ENCODE data around the gene PCSK5.

DNA sequence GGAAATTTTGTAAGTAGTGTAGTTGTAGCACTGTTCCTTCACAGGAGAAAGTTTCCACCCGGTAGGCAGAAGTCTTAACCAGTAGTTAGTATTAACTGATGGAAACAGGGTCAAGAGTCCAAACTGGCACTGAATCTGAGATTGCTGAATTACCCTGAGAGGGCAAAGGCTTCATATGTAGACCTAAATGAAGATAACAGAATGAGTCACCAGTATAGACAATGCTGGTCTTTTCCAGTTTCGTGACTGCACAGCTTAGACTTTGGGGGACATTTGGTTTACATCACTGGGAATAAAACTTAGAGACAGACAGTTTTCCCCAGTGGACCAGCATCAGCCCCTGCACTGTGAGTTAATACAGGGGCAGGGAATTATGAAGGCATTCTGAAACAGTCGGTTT is 60.5 kb downstream of the PCSK5 start:
- TF ChIP-seq, protein P1, sequence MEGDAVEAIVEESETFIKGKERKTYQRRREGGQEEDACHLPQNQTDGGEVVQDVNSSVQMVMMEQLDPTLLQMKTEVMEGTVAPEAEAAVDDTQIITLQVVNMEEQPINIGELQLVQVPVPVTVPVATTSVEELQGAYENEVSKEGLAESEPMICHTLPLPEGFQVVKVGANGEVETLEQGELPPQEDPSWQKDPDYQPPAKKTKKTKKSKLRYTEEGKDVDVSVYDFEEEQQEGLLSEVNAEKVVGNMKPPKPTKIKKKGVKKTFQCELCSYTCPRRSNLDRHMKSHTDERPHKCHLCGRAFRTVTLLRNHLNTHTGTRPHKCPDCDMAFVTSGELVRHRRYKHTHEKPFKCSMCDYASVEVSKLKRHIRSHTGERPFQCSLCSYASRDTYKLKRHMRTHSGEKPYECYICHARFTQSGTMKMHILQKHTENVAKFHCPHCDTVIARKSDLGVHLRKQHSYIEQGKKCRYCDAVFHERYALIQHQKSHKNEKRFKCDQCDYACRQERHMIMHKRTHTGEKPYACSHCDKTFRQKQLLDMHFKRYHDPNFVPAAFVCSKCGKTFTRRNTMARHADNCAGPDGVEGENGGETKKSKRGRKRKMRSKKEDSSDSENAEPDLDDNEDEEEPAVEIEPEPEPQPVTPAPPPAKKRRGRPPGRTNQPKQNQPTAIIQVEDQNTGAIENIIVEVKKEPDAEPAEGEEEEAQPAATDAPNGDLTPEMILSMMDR (IDR thresholded peaks at IDR 0.05; ENCODE audit: control extremely low read depth in 1 of 3, insufficient read depth in 1 of 3, low read depth in 1 of 3, low read length in 3 of 3), result no peak
- TF ChIP-seq KDM1A (IDR thresholded peaks at IDR 0.05; ENCODE audit: borderline replicate concordance, low read length), result no peak
- TF ChIP-seq, protein P2, sequence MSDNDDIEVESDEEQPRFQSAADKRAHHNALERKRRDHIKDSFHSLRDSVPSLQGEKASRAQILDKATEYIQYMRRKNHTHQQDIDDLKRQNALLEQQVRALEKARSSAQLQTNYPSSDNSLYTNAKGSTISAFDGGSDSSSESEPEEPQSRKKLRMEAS (IDR thresholded peaks at IDR 0.05), result no peak
